Neural crest cell (in vitro differentiated cells): ENCODE measurements around the gene DNAJC6. TPM values are rescaled to one million over a fixed set of nuclear protein-coding genes. Genes with fewer than 3 reads are reported as not detected.

Experiments
- DNase-seq: peaks from one replicate; pipeline ENCODE4 v3.0.0; 2021; ENCODE audit warnings: low read depth, mixed read lengths, low spot score
- H3K27ac Mint-ChIP-seq: one replicate; pipeline ENCODE4 v1.8.0; 2021; ENCODE audit warnings: mild to moderate bottlenecking, mixed read lengths; ENCODE audit not compliant: unreplicated experiment
- H3K27me3 Mint-ChIP-seq: 2 replicates; pipeline ENCODE4 v1.8.0; 2021; ENCODE audit warnings: low read depth, mild to moderate bottlenecking, mixed read lengths
- H3K36me3 Mint-ChIP-seq: 2 replicates; pipeline ENCODE4 v1.8.0; 2021; ENCODE audit warnings: low read depth, mild to moderate bottlenecking, mixed read lengths
- H3K4me1 Mint-ChIP-seq: 2 replicates; pipeline ENCODE4 v1.8.0; 2021; ENCODE audit warnings: mixed read lengths
- H3K4me3 Mint-ChIP-seq: one replicate; pipeline ENCODE4 v1.8.0; 2021; ENCODE audit warnings: mild to moderate bottlenecking, mixed read lengths
- H3K9me3 Mint-ChIP-seq: 2 replicates; pipeline ENCODE4 v1.8.0; 2021; ENCODE audit warnings: mixed read lengths
- CTCF ChIP-seq: fragments of 200-600 bp; sonication (generic); conservative IDR thresholded peaks from 2 replicates; pipeline ENCODE4 v1.5.0; 2021; ENCODE audit warnings: antibody characterized with exemption, mild to moderate bottlenecking
- total RNA-seq: library from RNA; stranded (reverse); gene quantifications from 2 replicates; pipeline ENCODE4 v1.2.1, GENCODE V29; 2021

The DNAJC6 gene
- total RNA-seq, 1 donor from 2014 or later, result 2.4 TPM

- Mint-ChIP-seq H3K27me3 (peaks cover 22% of the 10 kb centered on the region), H3K4me1 (no peaks in the 10 kb centered on the region), H3K9me3 (no peaks in the 10 kb centered on the region), H3K27ac (no peak overlapping the region), H3K4me3 (no peak overlapping the region), H3K36me3 (no peaks in the 10 kb centered on the region)
- TF ChIP-seq CTCF, result no peak
- DNase-seq, result no peak
These were observed 20.7 kb downstream of the DNAJC6 start for GRCh38 chr1:65330021-65330420.

GRCh38 chr1:65330822-65331221, 21.5 kb downstream of the DNAJC6 start:
- TF ChIP-seq CTCF, result no peak
- Mint-ChIP-seq H3K4me3 (no peak overlapping the region), H3K4me1 (no peaks in the 10 kb centered on the region), H3K27ac (no peak overlapping the region), H3K36me3 (no peaks in the 10 kb centered on the region), H3K9me3 (no peaks in the 10 kb centered on the region), H3K27me3 (peaks cover 19% of the 10 kb centered on the region)
- DNase-seq, result no peak

- Mint-ChIP-seq H3K4me3 (no peak overlapping the region), H3K9me3 (peaks cover 4% of the 10 kb centered on the region), H3K27ac (no peak overlapping the region), H3K36me3 (no peaks in the 10 kb centered on the region), H3K27me3 (peaks cover 15% of the 10 kb centered on the region), H3K4me1 (no peaks in the 10 kb centered on the region)
- DNase-seq, result no peak
- no peak for TF ChIP-seq CTCF
These were observed 23.5 kb downstream of the DNAJC6 start for GRCh38 chr1:65332821-65333220.

- no peak overlapping the region for H3K27ac Mint-ChIP-seq
- no peaks in the 10 kb centered on the region for H3K4me1 Mint-ChIP-seq
- no peak overlapping the region for H3K4me3 Mint-ChIP-seq
- peaks cover 4% of the 10 kb centered on the region for H3K9me3 Mint-ChIP-seq
- no peak for TF ChIP-seq CTCF
- no peak for DNase-seq
- H3K36me3 Mint-ChIP-seq, result no peaks in the 10 kb centered on the region
- peaks cover 15% of the 10 kb centered on the region for H3K27me3 Mint-ChIP-seq
These were observed 24.7 kb downstream of the DNAJC6 start for GRCh38 chr1:65334081-65334480.

- no peak for DNase-seq
- TF ChIP-seq CTCF, result no peak
- Mint-ChIP-seq H3K27ac (no peak overlapping the region), H3K27me3 (peaks cover 8% of the 10 kb centered on the region), H3K9me3 (peaks cover 4% of the 10 kb centered on the region), H3K4me1 (no peaks in the 10 kb centered on the region), H3K36me3 (no peaks in the 10 kb centered on the region), H3K4me3 (no peak overlapping the region)
These were observed 30.6 kb downstream of the DNAJC6 start for GRCh38 chr1:65339866-65340468.
